ENCODE results near the gene APLF. TPM values are rescaled to one million over a fixed set of nuclear protein-coding genes. Genes with fewer than 3 reads are reported as not detected.

Gene APLF
- polyA plus RNA-seq, 1 of the 3 experiments (the other 2 are of a cell fraction), result 1.1 TPM

GRCh38 chr2:68456198-68456597 lies 11.2 kb upstream of the APLF start:
- TF ChIP-seq FOSL2 (IDR thresholded peaks at IDR 0.05; ENCODE audit: borderline replicate concordance, low read depth), result no peak
- TF ChIP-seq EZH2phosphoT487 (IDR thresholded peaks at IDR 0.05; ENCODE audit: borderline replicate concordance, low read depth), result no peak
- no peak for TF ChIP-seq JUND (IDR thresholded peaks at IDR 0.05)
- H3K9me2 ChIP-seq, result no peaks in the 10 kb centered on the region
- ChIA-PET CTCF (interaction anchor here (1.3 to 1.8 kb wide), 4 partner anchors 11 to 454 kb away, joined by 3 to 5 read pairs (median 4); partner anchors contain the start of genes APLF and FBXO48), POLR2A (no interaction called here)
- 67% methylated on average over 4 of the region's 4 CpGs for WGBS (ENCODE audit: low lambda C conversion rate)
- no peak overlapping the region for H2AFZ ChIP-seq (ENCODE audit: low read depth)
- H3F3A ChIP-seq (replicated peaks; ENCODE audit: insufficient read depth), result peaks cover 6% of the 10 kb centered on the region
- no peaks in the 10 kb centered on the region for H4K20me1 ChIP-seq (ENCODE audit: insufficient read depth)
- no peaks in the 10 kb centered on the region for H3K79me2 ChIP-seq (ENCODE audit: insufficient read depth)
- no peak overlapping the region for H3K4me3 ChIP-seq (ENCODE audit: low read depth in 2 of 2, low read length in 1 of 2)
- no peak overlapping the region for H3K27ac ChIP-seq (ENCODE audit: low read depth in 2 of 2, low read length in 1 of 2)
- H3K36me3 ChIP-seq (replicated peaks in 1 of 2; ENCODE audit: control insufficient read depth in 1 of 2, insufficient read depth in 2 of 2, low read length in 1 of 2), result no peaks in the 10 kb centered on the region
- H3K9me3 ChIP-seq, result no peaks in the 10 kb centered on the region
- H3K4me2 ChIP-seq, result no peak overlapping the region
- H3K9ac ChIP-seq, result no peak overlapping the region
- no peaks in the 10 kb centered on the region for H3K27me3 ChIP-seq (ENCODE audit: insufficient read depth)
- no peak for DNase-seq
- no peaks in the 10 kb centered on the region; a peak in 2 of 4 replicates for H3K4me1 ChIP-seq (ENCODE audit: control insufficient read depth in 1 of 2, insufficient read depth in 2 of 2, low read depth in 1 of 2, low read length in 1 of 2)

DNA sequence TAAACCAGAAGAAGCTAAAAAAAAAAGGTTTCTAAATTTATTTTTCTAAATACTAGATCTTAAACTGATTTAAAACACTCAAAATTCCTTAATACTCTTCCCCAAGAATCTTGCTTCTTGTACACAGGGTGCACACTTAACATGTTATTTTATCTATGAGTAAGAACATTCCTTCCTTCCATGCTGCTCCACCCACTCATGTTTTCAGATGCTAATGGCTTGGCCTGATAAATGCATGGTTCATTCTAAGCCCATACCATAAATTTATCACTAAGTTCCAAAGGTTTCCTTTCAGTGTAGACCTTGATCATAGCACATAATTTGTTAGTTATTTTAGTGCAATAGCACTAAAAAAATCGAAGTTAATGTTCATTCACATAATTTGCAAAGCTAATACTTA lies 8.4 kb upstream of the APLF start:
- 6% methylated on average over 1 of the region's 1 CpG for WGBS (ENCODE audit: low lambda C conversion rate)
- Histone ChIP-seq H3K9me3 (no peaks in the 10 kb centered on the region), H2AFZ (ENCODE audit: low read depth) (no peak overlapping the region), H4K20me1 (ENCODE audit: insufficient read depth) (no peaks in the 10 kb centered on the region), H3F3A (replicated peaks; ENCODE audit: insufficient read depth) (peaks cover 6% of the 10 kb centered on the region), H3K9ac (no peak overlapping the region), H3K9me2 (no peaks in the 10 kb centered on the region), H3K79me2 (ENCODE audit: insufficient read depth) (no peaks in the 10 kb centered on the region), H3K36me3 (replicated peaks in 1 of 2; ENCODE audit: control insufficient read depth in 1 of 2, insufficient read depth in 2 of 2, low read length in 1 of 2) (no peaks in the 10 kb centered on the region), H3K27ac (ENCODE audit: low read depth in 2 of 2, low read length in 1 of 2) (peak overlapping the region in 1 of 2 experiments; percentile 20; a peak in 1 of 4 replicates), H3K4me2 (0 out of 2 replicates have a peak overlapping the region, but pooled peaks have one; percentile 31), H3K4me3 (ENCODE audit: low read depth in 2 of 2, low read length in 1 of 2) (no peak overlapping the region), H3K27me3 (ENCODE audit: insufficient read depth) (no peaks in the 10 kb centered on the region), H3K4me1 (ENCODE audit: control insufficient read depth in 1 of 2, insufficient read depth in 2 of 2, low read depth in 1 of 2, low read length in 1 of 2) (no peaks in the 10 kb centered on the region; a peak in 3 of 4 replicates)
- ChIA-PET POLR2A (no interaction called here), CTCF (interaction anchor here (1.2 to 1.3 kb wide), 2 partner anchors 17 to 467 kb away, joined by 4 to 7 read pairs; no protein-coding TSS in a partner anchor)
- no peak for TF ChIP-seq SIN3A (IDR thresholded peaks at IDR 0.05; ENCODE audit: borderline replicate concordance, low read depth, low read length)
- TF ChIP-seq FOSL2 (IDR thresholded peaks at IDR 0.05; ENCODE audit: borderline replicate concordance, low read depth), result no peak
- TF ChIP-seq ELF1 (IDR thresholded peaks at IDR 0.05), result no peak
- no peak for TF ChIP-seq PBX3 (IDR thresholded peaks at IDR 0.05)
- TF ChIP-seq CHD2 (IDR thresholded peaks at IDR 0.05; ENCODE audit: low read length, partially characterized antibody), result no peak
- TF ChIP-seq NFIC (IDR thresholded peaks at IDR 0.05; ENCODE audit: borderline replicate concordance), result no peak
- TF ChIP-seq SMC3 (IDR thresholded peaks at IDR 0.05; ENCODE audit: low read depth, low read length), result no peak
- TF ChIP-seq, protein P1, sequence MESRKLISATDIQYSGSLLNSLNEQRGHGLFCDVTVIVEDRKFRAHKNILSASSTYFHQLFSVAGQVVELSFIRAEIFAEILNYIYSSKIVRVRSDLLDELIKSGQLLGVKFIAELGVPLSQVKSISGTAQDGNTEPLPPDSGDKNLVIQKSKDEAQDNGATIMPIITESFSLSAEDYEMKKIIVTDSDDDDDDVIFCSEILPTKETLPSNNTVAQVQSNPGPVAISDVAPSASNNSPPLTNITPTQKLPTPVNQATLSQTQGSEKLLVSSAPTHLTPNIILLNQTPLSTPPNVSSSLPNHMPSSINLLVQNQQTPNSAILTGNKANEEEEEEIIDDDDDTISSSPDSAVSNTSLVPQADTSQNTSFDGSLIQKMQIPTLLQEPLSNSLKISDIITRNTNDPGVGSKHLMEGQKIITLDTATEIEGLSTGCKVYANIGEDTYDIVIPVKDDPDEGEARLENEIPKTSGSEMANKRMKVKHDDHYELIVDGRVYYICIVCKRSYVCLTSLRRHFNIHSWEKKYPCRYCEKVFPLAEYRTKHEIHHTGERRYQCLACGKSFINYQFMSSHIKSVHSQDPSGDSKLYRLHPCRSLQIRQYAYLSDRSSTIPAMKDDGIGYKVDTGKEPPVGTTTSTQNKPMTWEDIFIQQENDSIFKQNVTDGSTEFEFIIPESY (IDR thresholded peaks at IDR 0.05; ENCODE audit: borderline replicate concordance, low read depth), result no peak
- no peak for TF ChIP-seq YY1 (IDR thresholded peaks at IDR 0.05; ENCODE audit: low read depth)
- TF ChIP-seq, protein P2, sequence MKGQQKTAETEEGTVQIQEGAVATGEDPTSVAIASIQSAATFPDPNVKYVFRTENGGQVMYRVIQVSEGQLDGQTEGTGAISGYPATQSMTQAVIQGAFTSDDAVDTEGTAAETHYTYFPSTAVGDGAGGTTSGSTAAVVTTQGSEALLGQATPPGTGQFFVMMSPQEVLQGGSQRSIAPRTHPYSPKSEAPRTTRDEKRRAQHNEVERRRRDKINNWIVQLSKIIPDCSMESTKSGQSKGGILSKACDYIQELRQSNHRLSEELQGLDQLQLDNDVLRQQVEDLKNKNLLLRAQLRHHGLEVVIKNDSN (IDR thresholded peaks at IDR 0.05; ENCODE audit: borderline replicate concordance, low read depth), result no peak
- no peak for TF ChIP-seq JUND (IDR thresholded peaks at IDR 0.05)
- no peak for TF ChIP-seq RAD21 (IDR thresholded peaks at IDR 0.05; ENCODE audit: low read length)
- no peak for DNase-seq

Data from SK-N-SH (cell line).